KBM-7 (cell line): ENCODE data around the gene EYS.
"Not testable (repeated sequence)": the region's sequence is repeated elsewhere in the genome, so short reads cannot be mapped to it uniquely, and the experiment has no call there.

Source experiments
- DNase-seq: peaks from one replicate; pipeline ENCODE4 v3.0.0-alpha.2; 2015
- in situ Hi-C: fragments of 300-500 bp; cut with MboI; formaldehyde crosslinking; loops from 2 replicates; pipeline ENCODE4 v1.14.3; 2020; ENCODE audit warnings: low sequenced_read_pairs, low pct_unique_long_range_greater_than_20kb, mixed read lengths

EYS gene

GRCh38 chr6:63899550-63899949 lies 1807.5 kb downstream of the EYS start:
- DNase-seq: no peak
- in situ Hi-C loops: no loop called here

- in situ Hi-C loops: no loop called here
- no peak for DNase-seq
Observed at GRCh38 chr6:63897952-63898351, 1809.1 kb downstream of the EYS start.

GRCh38 chr6:63897459-63897858 lies 1809.6 kb downstream of the EYS start:
- DNase-seq: no peak
- in situ Hi-C loops: no loop called here

GRCh38 chr6:63888416-63888815 lies 1818.6 kb downstream of the EYS start:
- DNase-seq: no peak
- in situ Hi-C loops: no loop called here

GRCh38 chr6:63887804-63888203 lies 1819.2 kb downstream of the EYS start:
- DNase-seq, in situ Hi-C loops: not testable (repeated sequence)

GRCh38 chr6:63887002-63887751 lies 1819.8 kb downstream of the EYS start:
- DNase-seq: no peak
- in situ Hi-C loops: no loop called here

- no peak for DNase-seq
- in situ Hi-C loops: no loop called here
Observed at GRCh38 chr6:63886341-63886740, 1820.7 kb downstream of the EYS start.

- in situ Hi-C loops: no loop called here
- DNase-seq: no peak
Observed at GRCh38 chr6:63883597-63883996, 1823.4 kb downstream of the EYS start.

GRCh38 chr6:63882208-63882607 lies 1824.8 kb downstream of the EYS start:
- no peak for DNase-seq
- in situ Hi-C loops: no loop called here

- in situ Hi-C loops: no loop called here
Observed at GRCh38 chr6:63881791-63882190, 1825.2 kb downstream of the EYS start.

GRCh38 chr6:63872233-63872632 lies 1834.8 kb downstream of the EYS start:
- DNase-seq: no peak
- in situ Hi-C loops: no loop called here

More at GRCh38 chr6:63881791-63882190, 1825.2 kb downstream of the EYS start:
- no peak for DNase-seq

- DNase-seq: no peak
- in situ Hi-C loops: no loop called here
Observed at GRCh38 chr6:63868351-63868750, 1838.7 kb downstream of the EYS start.

- DNase-seq: no peak
- in situ Hi-C loops: no loop called here
Observed at GRCh38 chr6:63864671-63865318, 1842.2 kb downstream of the EYS start.

GRCh38 chr6:63864061-63864460 lies 1843.0 kb downstream of the EYS start:
- in situ Hi-C loops: no loop called here

GRCh38 chr6:63862486-63863198 lies 1844.4 kb downstream of the EYS start:
- no peak for DNase-seq
- in situ Hi-C loops: no loop called here

More at GRCh38 chr6:63864061-63864460, 1843.0 kb downstream of the EYS start:
- no peak for DNase-seq

GRCh38 chr6:63859528-63859927 lies 1847.5 kb downstream of the EYS start:
- no peak for DNase-seq
- in situ Hi-C loops: no loop called here

- DNase-seq: no peak
- in situ Hi-C loops: no loop called here
Observed at GRCh38 chr6:63858691-63859090, 1848.3 kb downstream of the EYS start.

- in situ Hi-C loops: no loop called here
- DNase-seq: no peak
Observed at GRCh38 chr6:63856271-63856670, 1850.8 kb downstream of the EYS start.

- DNase-seq: no peak
- in situ Hi-C loops: no loop called here
Observed at GRCh38 chr6:63844287-63844686, 1862.7 kb downstream of the EYS start.

- in situ Hi-C loops: no loop called here
- no peak for DNase-seq
Observed at GRCh38 chr6:63839485-63839884, 1867.5 kb downstream of the EYS start.
